ENCODE data around the gene CFHR4. TPM values are rescaled to one million over a fixed set of nuclear protein-coding genes. Genes with fewer than 3 reads are reported as not detected.
A peak's percentile ranks its signal among the peaks of the same experiment; 100 is the strongest.
"Not testable (repeated sequence)": the region's sequence is repeated elsewhere in the genome, so short reads cannot be mapped to it uniquely, and the experiment has no call there.

CFHR4 gene
- under 0.01 TPM in 1 of 2 replicates, not detected in the other for total RNA-seq (ENCODE audit: low replicate concordance)

DNA sequence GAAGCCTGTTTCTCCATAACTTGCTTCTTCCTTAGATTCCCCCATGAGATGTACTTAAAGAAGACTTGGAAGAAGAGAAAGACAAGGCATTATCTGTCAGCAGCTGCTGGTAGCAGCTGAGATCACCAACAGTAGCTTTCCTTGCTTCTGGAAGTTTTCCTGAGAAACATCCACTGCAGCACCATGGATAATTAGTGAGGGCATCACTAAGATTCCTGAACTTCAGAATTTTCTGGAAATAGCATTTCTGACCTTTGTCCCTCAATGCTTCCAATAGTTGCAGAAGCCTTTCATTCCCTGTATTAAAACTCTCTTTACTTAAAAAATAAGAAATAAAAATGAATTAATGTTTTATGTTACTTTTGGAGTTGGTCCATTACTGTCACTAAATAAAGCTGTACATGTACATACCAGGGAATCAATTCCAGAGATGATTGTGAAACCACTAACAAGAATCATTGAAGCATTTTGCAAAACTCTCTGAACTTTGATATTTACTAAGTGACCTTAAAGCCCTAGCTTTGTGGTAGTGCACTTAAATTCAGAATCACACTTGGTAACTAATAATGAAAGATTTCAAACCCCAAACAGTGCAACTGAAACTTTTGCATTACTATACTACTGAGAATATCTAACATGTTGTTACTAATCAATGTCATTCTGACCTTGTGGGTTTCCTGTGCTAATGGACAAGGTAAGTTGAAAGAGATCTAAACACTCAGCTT lies at the start of gene CFHR4:
Gene CFHR4, plus strand, starts transcription at position 538 of the 725 bp plus-strand sequence. Its CDS starts 99 bp downstream, at position 637.
- H3K4me3 ChIP-seq (ENCODE audit: low read depth, low read length), result no peak within 1 kb of the TSS
- no peak for DNase-seq (ENCODE audit: low read depth)
- TF ChIP-seq CTCF (IDR thresholded peaks at IDR 0.05; ENCODE audit: insufficient read depth, low read length), result no peak

GRCh38 chr1:196849613-196850492 lies 38.0 kb upstream of the CFHR4 start:
- not testable (repeated sequence) for DNase-seq (ENCODE audit: low read depth)

GRCh38 chr1:196856053-196856452 lies 31.8 kb upstream of the CFHR4 start:
- no peak for TF ChIP-seq CTCF (IDR thresholded peaks at IDR 0.05; ENCODE audit: insufficient read depth, low read length)
- no peak for DNase-seq (ENCODE audit: low read depth)

More at GRCh38 chr1:196849613-196850492, 38.0 kb upstream of the CFHR4 start:
- H3K4me3 ChIP-seq (ENCODE audit: low read depth, low read length), result not testable (repeated sequence)

GRCh38 chr1:196857188-196857587 lies 30.7 kb upstream of the CFHR4 start:
- no peak overlapping the region for H3K4me3 ChIP-seq (ENCODE audit: low read depth, low read length)
- no peak for TF ChIP-seq CTCF (IDR thresholded peaks at IDR 0.05; ENCODE audit: insufficient read depth, low read length)

More at GRCh38 chr1:196856053-196856452, 31.8 kb upstream of the CFHR4 start:
- H3K4me3 ChIP-seq (ENCODE audit: low read depth, low read length), result no peak overlapping the region

GRCh38 chr1:196858811-196859210 lies 29.0 kb upstream of the CFHR4 start:
- TF ChIP-seq CTCF (IDR thresholded peaks at IDR 0.05; ENCODE audit: insufficient read depth, low read length), result no peak
- no peak for DNase-seq (ENCODE audit: low read depth)
- no peak overlapping the region for H3K4me3 ChIP-seq (ENCODE audit: low read depth, low read length)

More at GRCh38 chr1:196857188-196857587, 30.7 kb upstream of the CFHR4 start:
- no peak for DNase-seq (ENCODE audit: low read depth)

DNA sequence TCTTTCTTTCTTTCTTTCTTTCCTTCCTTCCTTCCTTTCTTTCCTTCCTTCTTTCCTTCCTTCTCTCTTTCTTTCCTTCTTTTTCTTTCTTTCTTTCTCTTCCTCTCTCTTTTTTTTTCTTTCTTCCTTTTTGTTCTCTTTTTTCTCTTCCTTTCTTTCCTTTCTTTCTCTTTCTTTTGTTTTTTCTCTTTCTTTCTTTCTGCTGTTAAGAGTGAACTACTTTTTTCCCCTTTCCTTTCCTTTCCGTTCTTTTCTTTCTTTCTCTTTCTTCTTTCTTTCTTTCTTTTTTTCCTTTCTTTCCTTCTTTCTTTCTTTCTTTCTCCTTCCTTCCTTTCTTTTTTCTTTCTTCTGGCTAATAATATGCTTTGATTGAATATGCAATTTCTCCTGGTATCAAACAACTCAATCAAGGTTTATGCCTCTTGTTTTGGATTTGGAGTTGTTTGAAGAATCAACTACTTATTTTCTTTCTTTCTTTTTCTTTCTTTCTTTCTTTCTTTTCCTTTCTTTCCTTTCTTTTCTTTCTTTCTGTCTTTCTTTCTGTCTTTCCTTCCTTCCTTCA lies 27.4 kb upstream of the CFHR4 start:
- no peak for TF ChIP-seq CTCF (IDR thresholded peaks at IDR 0.05; ENCODE audit: insufficient read depth, low read length)
- no peak overlapping the region for H3K4me3 ChIP-seq (ENCODE audit: low read depth, low read length)
- no peak for DNase-seq (ENCODE audit: low read depth)

GRCh38 chr1:196861429-196861828 lies 26.4 kb upstream of the CFHR4 start:
- no peak for TF ChIP-seq CTCF (IDR thresholded peaks at IDR 0.05; ENCODE audit: insufficient read depth, low read length)
- no peak overlapping the region for H3K4me3 ChIP-seq (ENCODE audit: low read depth, low read length)
- peak; percentile 12 for DNase-seq (ENCODE audit: low read depth)
